GM12878 (cell line): ENCODE results near the gene TCF7. TPM values are rescaled to one million over a fixed set of nuclear protein-coding genes. Genes with fewer than 3 reads are reported as not detected.

Experiments used
- CBX3 ChIP-seq: fragments of 200-600 bp; sonication (generic); IDR thresholded peaks from 2 replicates; pipeline ENCODE4 v1.6.1; 2016; ENCODE audit warnings: low read depth, borderline replicate concordance
- CBX5 ChIP-seq: sonication (generic); IDR thresholded peaks from 2 replicates; pipeline ENCODE4 v1.6.1; 2016; ENCODE audit warnings: low read depth, moderate library complexity, mild to moderate bottlenecking, inconsistent platforms
- CREB1 ChIP-seq: IDR thresholded peaks from 2 replicates; pipeline ENCODE4 v1.6.1; 2012; ENCODE audit warnings: low read depth, mild to moderate bottlenecking, inconsistent platforms
- E4F1 ChIP-seq: fragments of 450-650 bp; IDR thresholded peaks from 2 replicates; pipeline ENCODE4 v1.6.1; 2018; ENCODE audit warnings: borderline replicate concordance, mild to moderate bottlenecking; ENCODE audit not compliant: partially characterized antibody
- FOS ChIP-seq: IDR thresholded peaks from 3 replicates; pipeline ENCODE4 v1.6.1; 2011; ENCODE audit warnings: borderline replicate concordance; ENCODE audit not compliant: insufficient read length; ENCODE audit errors: extremely low read depth
- FOXM1 ChIP-seq: IDR thresholded peaks from 2 replicates; pipeline ENCODE4 v1.6.1; 2012; ENCODE audit warnings: low read depth, mild to moderate bottlenecking, inconsistent platforms, low read length, moderate library complexity
- GABPA ChIP-seq: IDR thresholded peaks from 2 replicates; pipeline ENCODE4 v1.6.1; 2014; ENCODE audit warnings: antibody characterized with exemption, low read depth, mild to moderate bottlenecking, inconsistent platforms
- HSF1 ChIP-seq: fragments of 150-350 bp; IDR thresholded peaks from 2 replicates; pipeline ENCODE4 v1.6.1; 2014; ENCODE audit warnings: mild to moderate bottlenecking, low read depth, low read length
- KLF5 ChIP-seq: fragments of 450-650 bp; IDR thresholded peaks from 2 replicates; pipeline ENCODE4 v1.6.1; 2014; ENCODE audit warnings: mild to moderate bottlenecking; ENCODE audit not compliant: partially characterized antibody
- MXI1 ChIP-seq: fragments of 150-350 bp; IDR thresholded peaks from 2 replicates; pipeline ENCODE4 v1.6.1; 2011; ENCODE audit warnings: low read depth, mild to moderate bottlenecking, inconsistent platforms, low read length, improper control_type of control experiment
- NFIC ChIP-seq: IDR thresholded peaks from 2 replicates; pipeline ENCODE4 v1.6.1; 2012; ENCODE audit warnings: low read depth, mild to moderate bottlenecking, inconsistent platforms, low read length, moderate library complexity
- NFYB ChIP-seq: IDR thresholded peaks from 2 replicates; pipeline ENCODE4 v1.6.1; 2011; ENCODE audit warnings: low read depth, mild to moderate bottlenecking, low read length, improper control_type of control experiment, moderate library complexity; ENCODE audit not compliant: insufficient read depth
- NR2F1 ChIP-seq: fragments of 450-650 bp; conservative IDR thresholded peaks from 2 replicates; pipeline ENCODE4 v1.6.1; 2017; ENCODE audit warnings: mild to moderate bottlenecking
- POLR2AphosphoS5 ChIP-seq: IDR thresholded peaks from 2 replicates; pipeline ENCODE4 v1.6.1; 2011; ENCODE audit warnings: mild to moderate bottlenecking, low read length, inconsistent platforms
- RCOR1 ChIP-seq: conservative IDR thresholded peaks from 2 replicates; pipeline ENCODE4 v1.6.1; 2012; ENCODE audit warnings: low read depth, low read length, improper control_type of control experiment
- SMAD5 ChIP-seq: IDR thresholded peaks from 2 replicates; pipeline ENCODE4 v1.6.1; 2016; ENCODE audit warnings: antibody characterized with exemption, low read depth
- ZBTB33 ChIP-seq: fragments of 450-650 bp; IDR thresholded peaks from 2 replicates; pipeline ENCODE4 v1.6.1; 2017; ENCODE audit warnings: mild to moderate bottlenecking
- ZBTB40 ChIP-seq: fragments of 450-650 bp; IDR thresholded peaks from 2 replicates; pipeline ENCODE4 v1.6.1; 2016; ENCODE audit warnings: mild to moderate bottlenecking, moderate library complexity, borderline replicate concordance
- ZNF384 ChIP-seq: IDR thresholded peaks from 2 replicates; pipeline ENCODE4 v1.6.1; 2012; ENCODE audit warnings: low read depth, mild to moderate bottlenecking, low read length, improper control_type of control experiment, borderline replicate concordance
- ZSCAN29 ChIP-seq: fragments of 450-650 bp; IDR thresholded peaks from 2 replicates; pipeline ENCODE4 v1.6.1; 2017; ENCODE audit warnings: mild to moderate bottlenecking, moderate library complexity
- polyA plus RNA-seq, 11 experiments: library from polyadenylated mRNA; depleted of rRNA in 4 of 11; unstranded in 6 of 11; stranded (reverse) in 5 of 11; fragments of >200 nt; fragmentation: Nextera tagmentation in 4 of 11; fragmentation: Illumina TruSeq in 1 of 11; extraction: Ambion mirVana in 4 of 11; extraction: Trizol in 1 of 11; gene quantifications; 1 replicate in 1 of 11; 2 replicates in 10 of 11; pipeline versions ENCODE4 v1.2.1 to v1.2.3, GENCODE V29; 2011 to 2016; ENCODE audit warnings: inconsistent platforms in 2 of 11, missing spikeins in 2 of 11, low read depth in 1 of 11
- total RNA-seq, 4 experiments: library from RNA; depleted of rRNA in 3 of 4; stranded (reverse); fragments of >200 nt in 3 of 4; fragmentation: Illumina TruSeq in 1 of 4; extraction: Trizol in 1 of 4; gene quantifications; 2 replicates each; pipeline versions ENCODE4 v1.2.1 to v1.2.3, GENCODE V29; 2013 to 2021

The TCF7 gene
- total and polyA plus RNA-seq, 10 of the 15 experiments (the other 5 are each of a cell fraction or from before 2014, with no cell fraction given), result 10.0 to 60.2 (median 23.6) TPM

GRCh38 chr5:134176511-134177368, 62.3 kb downstream of the TCF7 start, which contains the start of gene SKP1 (continued):
- no peak for TF ChIP-seq ZBTB40
- TF ChIP-seq ZSCAN29, result no peak
- no peak for TF ChIP-seq GABPA
- peak; percentile 100 for TF ChIP-seq POLR2AphosphoS5
- no peak for TF ChIP-seq CBX3
- no peak; the same call in 1 of the 2 replicates for TF ChIP-seq NFIC
- peak; percentile 61; the same call in 1 of the 2 replicates for TF ChIP-seq NR2F1
- TF ChIP-seq ZBTB33, result no peak
- TF ChIP-seq E4F1, result no peak
- no peak for TF ChIP-seq ZNF384
- TF ChIP-seq KLF5, result peak; percentile 87
- no peak for TF ChIP-seq NFYB
- TF ChIP-seq FOXM1, result peak; percentile 43; the same call in 1 of the 2 replicates
- peak; percentile 83 for TF ChIP-seq CREB1
- 0 out of 2 replicates have a peak, but pooled peaks have one; percentile 43 for TF ChIP-seq RCOR1
- 0 out of 2 replicates have a peak, but pooled peaks have one; percentile 8 for TF ChIP-seq HSF1
- no peak for TF ChIP-seq FOS
- peak; percentile 74 for TF ChIP-seq MXI1
- no peak for TF ChIP-seq CBX5
- peak; percentile 98 for TF ChIP-seq SMAD5
